ENCODE measurements around the gene CD28.

- TF ChIP-seq POLR2A (IDR thresholded peaks at IDR 0.05) = no peak
- TF ChIP-seq, protein P1, sequence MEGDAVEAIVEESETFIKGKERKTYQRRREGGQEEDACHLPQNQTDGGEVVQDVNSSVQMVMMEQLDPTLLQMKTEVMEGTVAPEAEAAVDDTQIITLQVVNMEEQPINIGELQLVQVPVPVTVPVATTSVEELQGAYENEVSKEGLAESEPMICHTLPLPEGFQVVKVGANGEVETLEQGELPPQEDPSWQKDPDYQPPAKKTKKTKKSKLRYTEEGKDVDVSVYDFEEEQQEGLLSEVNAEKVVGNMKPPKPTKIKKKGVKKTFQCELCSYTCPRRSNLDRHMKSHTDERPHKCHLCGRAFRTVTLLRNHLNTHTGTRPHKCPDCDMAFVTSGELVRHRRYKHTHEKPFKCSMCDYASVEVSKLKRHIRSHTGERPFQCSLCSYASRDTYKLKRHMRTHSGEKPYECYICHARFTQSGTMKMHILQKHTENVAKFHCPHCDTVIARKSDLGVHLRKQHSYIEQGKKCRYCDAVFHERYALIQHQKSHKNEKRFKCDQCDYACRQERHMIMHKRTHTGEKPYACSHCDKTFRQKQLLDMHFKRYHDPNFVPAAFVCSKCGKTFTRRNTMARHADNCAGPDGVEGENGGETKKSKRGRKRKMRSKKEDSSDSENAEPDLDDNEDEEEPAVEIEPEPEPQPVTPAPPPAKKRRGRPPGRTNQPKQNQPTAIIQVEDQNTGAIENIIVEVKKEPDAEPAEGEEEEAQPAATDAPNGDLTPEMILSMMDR (IDR thresholded peaks at IDR 0.05) = no peak
- no peak for TF ChIP-seq EP300 (IDR thresholded peaks at IDR 0.05)
These were observed 68.3 kb downstream of the CD28 start for GRCh38 chr2:203774760-203775159.
